Measurements from ENCODE around the gene TDRD1. TPM values are rescaled to one million over a fixed set of nuclear protein-coding genes. Genes with fewer than 3 reads are reported as not detected.
"Not testable (repeated sequence)": the region's sequence is repeated elsewhere in the genome, so short reads cannot be mapped to it uniquely, and the experiment has no call there.

TDRD1 gene
- total RNA-seq, 4 donors from 2014 or later: 0.17 to 0.42 (median 0.40) TPM; not detected in 1

- WGBS: 66% methylated on average over 3 of the region's 3 CpGs
- no peak for TF ChIP-seq POLR2AphosphoS5 (IDR thresholded peaks at IDR 0.05)
- no peak for TF ChIP-seq EP300 (IDR thresholded peaks at IDR 0.05)
- TF ChIP-seq CTCF (IDR thresholded peaks at IDR 0.05): no peak
- no peak for TF ChIP-seq POLR2A (IDR thresholded peaks at IDR 0.05)
- no peak overlapping the region for H3K27ac ChIP-seq
- H3K4me3 ChIP-seq: no peak overlapping the region
- no peak for DNase-seq (ENCODE audit: low spot score in 2 of 2)
- peaks cover 39% of the 10 kb centered on the region for H3K36me3 ChIP-seq
- no peaks in the 10 kb centered on the region for H3K27me3 ChIP-seq
- no peaks in the 10 kb centered on the region for H3K9me3 ChIP-seq
- H3K4me1 ChIP-seq: no peaks in the 10 kb centered on the region
These were observed 37.1 kb upstream of the TDRD1 start for GRCh38 chr10:114142018-114142417.

GRCh38 chr10:114143160-114143559 is 36.0 kb upstream of the TDRD1 start:
- Histone ChIP-seq H3K27me3 (no peaks in the 10 kb centered on the region), H3K27ac (no peak overlapping the region), H3K36me3 (peaks cover 38% of the 10 kb centered on the region), H3K4me3 (no peak overlapping the region), H3K9me3 (no peaks in the 10 kb centered on the region), H3K4me1 (no peaks in the 10 kb centered on the region)
- DNase-seq (ENCODE audit: low spot score in 2 of 2): no peak
- no peak for TF ChIP-seq POLR2A (IDR thresholded peaks at IDR 0.05)
- TF ChIP-seq EP300 (IDR thresholded peaks at IDR 0.05): no peak
- TF ChIP-seq CTCF (IDR thresholded peaks at IDR 0.05): no peak
- no peak for TF ChIP-seq POLR2AphosphoS5 (IDR thresholded peaks at IDR 0.05)
- WGBS: 95% methylated on average over 1 of the region's 1 CpG

GRCh38 chr10:114149476-114149875 is 29.7 kb upstream of the TDRD1 start:
- WGBS: 94% methylated on average over 3 of the region's 3 CpGs
- H3K27me3 ChIP-seq; H3K27ac ChIP-seq; H3K9me3 ChIP-seq; DNase-seq (ENCODE audit: low spot score in 2 of 2); H3K4me1 ChIP-seq; H3K4me3 ChIP-seq: not testable (repeated sequence)
- H3K36me3 ChIP-seq: peaks cover 29% of the 10 kb centered on the region

- 94% methylated on average over 2 of the region's 2 CpGs for WGBS
- Histone ChIP-seq H3K36me3 (peaks cover 45% of the 10 kb centered on the region), H3K27ac (no peak overlapping the region), H3K4me1 (no peaks in the 10 kb centered on the region), H3K27me3 (no peaks in the 10 kb centered on the region), H3K4me3 (no peak overlapping the region), H3K9me3 (no peaks in the 10 kb centered on the region)
- TF ChIP-seq CTCF (IDR thresholded peaks at IDR 0.05) (no peak), POLR2A (IDR thresholded peaks at IDR 0.05) (no peak), POLR2AphosphoS5 (IDR thresholded peaks at IDR 0.05) (no peak), EP300 (IDR thresholded peaks at IDR 0.05) (no peak)
- no peak for DNase-seq (ENCODE audit: low spot score in 2 of 2)
These were observed 27.7 kb upstream of the TDRD1 start for GRCh38 chr10:114151486-114151885.

GRCh38 chr10:114151892-114152291 is 27.3 kb upstream of the TDRD1 start:
- no peak for DNase-seq (ENCODE audit: low spot score in 2 of 2)
- no peaks in the 10 kb centered on the region for H3K9me3 ChIP-seq
- H3K36me3 ChIP-seq: peaks cover 45% of the 10 kb centered on the region
- WGBS: 84% methylated on average over 1 of the region's 1 CpG
- no peaks in the 10 kb centered on the region for H3K4me1 ChIP-seq
- no peak overlapping the region for H3K27ac ChIP-seq
- no peaks in the 10 kb centered on the region for H3K27me3 ChIP-seq
- H3K4me3 ChIP-seq: no peak overlapping the region
- TF ChIP-seq POLR2A (IDR thresholded peaks at IDR 0.05) (no peak), POLR2AphosphoS5 (IDR thresholded peaks at IDR 0.05) (no peak), CTCF (IDR thresholded peaks at IDR 0.05) (no peak), EP300 (IDR thresholded peaks at IDR 0.05) (no peak)

- H3K9me3 ChIP-seq: no peaks in the 10 kb centered on the region
- peaks cover 8% of the 10 kb centered on the region for H3K4me1 ChIP-seq
- DNase-seq (ENCODE audit: low spot score in 2 of 2): no peak
- TF ChIP-seq CTCF (IDR thresholded peaks at IDR 0.05) (no peak), POLR2AphosphoS5 (IDR thresholded peaks at IDR 0.05) (no peak), POLR2A (IDR thresholded peaks at IDR 0.05) (no peak), EP300 (IDR thresholded peaks at IDR 0.05) (no peak)
- H3K36me3 ChIP-seq: peaks cover 25% of the 10 kb centered on the region
- WGBS: 73% methylated on average over 2 of the region's 2 CpGs
- H3K27me3 ChIP-seq: no peaks in the 10 kb centered on the region
- no peak overlapping the region for H3K4me3 ChIP-seq
- H3K27ac ChIP-seq: no peak overlapping the region
These were observed 21.2 kb upstream of the TDRD1 start for GRCh38 chr10:114157912-114158311.

Measured in suprapubic skin (tissue), 4 donors.